Measurements from ENCODE around the gene MPPED1.

DNA sequence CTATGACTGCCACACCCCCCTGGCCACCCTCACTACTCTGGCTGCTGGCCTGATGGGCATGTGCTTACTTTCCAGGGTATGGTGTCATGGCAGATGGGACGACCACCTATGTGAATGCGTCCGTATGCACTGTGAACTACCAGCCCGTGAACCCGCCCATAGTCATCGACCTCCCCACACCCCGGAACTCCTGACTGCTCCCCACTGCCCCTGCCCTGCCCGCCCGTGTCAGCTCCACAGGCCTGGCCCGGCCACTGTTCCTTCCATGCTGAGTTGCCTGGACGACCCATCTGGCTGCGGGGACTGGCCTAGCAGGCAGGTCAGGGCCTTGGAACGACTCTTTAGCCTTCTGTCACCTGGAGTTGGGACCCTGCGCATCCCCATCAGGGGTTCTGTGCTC, 93.6 kb downstream of the MPPED1 start:
- no peak for TF ChIP-seq POLR2AphosphoS5 (IDR thresholded peaks at IDR 0.05)
- TF ChIP-seq, protein P1, sequence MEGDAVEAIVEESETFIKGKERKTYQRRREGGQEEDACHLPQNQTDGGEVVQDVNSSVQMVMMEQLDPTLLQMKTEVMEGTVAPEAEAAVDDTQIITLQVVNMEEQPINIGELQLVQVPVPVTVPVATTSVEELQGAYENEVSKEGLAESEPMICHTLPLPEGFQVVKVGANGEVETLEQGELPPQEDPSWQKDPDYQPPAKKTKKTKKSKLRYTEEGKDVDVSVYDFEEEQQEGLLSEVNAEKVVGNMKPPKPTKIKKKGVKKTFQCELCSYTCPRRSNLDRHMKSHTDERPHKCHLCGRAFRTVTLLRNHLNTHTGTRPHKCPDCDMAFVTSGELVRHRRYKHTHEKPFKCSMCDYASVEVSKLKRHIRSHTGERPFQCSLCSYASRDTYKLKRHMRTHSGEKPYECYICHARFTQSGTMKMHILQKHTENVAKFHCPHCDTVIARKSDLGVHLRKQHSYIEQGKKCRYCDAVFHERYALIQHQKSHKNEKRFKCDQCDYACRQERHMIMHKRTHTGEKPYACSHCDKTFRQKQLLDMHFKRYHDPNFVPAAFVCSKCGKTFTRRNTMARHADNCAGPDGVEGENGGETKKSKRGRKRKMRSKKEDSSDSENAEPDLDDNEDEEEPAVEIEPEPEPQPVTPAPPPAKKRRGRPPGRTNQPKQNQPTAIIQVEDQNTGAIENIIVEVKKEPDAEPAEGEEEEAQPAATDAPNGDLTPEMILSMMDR (IDR thresholded peaks at IDR 0.05): no peak

Measured in suprapubic skin (tissue), 3 donors.